ENCODE measurements around the gene INS. TPM values are rescaled to one million over a fixed set of nuclear protein-coding genes. Genes with fewer than 3 reads are reported as not detected.

Gene INS
- total RNA-seq, 1 experiment from 2014 or later, result not detected

DNA sequence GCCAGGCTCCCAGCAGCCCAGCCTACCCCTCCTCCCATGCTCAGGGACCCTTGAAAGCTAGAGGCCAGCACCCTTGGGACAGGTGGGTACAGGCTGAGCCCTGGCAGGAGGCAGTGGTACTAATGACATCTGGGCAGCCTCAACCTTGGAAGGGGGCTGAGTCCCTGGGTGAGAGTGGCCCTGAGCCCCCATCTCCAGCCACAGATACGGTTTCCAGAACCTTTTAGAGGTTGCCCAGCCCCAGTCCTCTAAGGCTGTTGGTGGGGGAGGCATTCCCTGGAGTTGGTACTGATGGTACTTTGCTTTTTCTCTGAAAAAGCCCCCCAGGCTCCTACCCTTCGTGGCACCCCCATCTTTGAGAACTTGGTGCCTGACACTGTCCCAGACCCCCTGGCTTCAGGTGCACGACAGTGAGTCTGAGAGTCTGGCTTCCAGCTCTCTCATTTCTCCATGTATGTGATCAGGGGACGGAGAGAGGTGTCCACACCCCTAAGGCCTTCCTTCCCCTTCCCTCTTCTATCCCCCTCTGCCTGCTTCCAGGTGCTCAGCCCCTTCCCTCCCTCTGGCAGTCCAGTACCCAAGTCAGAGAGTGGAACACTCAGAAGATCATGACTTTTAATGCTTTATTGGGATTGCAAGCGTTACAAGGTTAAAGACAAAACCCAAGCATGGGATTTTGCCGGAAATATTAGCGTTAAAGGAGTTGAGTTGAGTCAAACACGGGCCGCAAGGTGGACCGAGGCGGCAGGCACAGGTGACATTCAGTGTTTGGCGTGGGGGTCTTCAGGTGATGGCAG, 32.3 kb downstream of the INS start:
- no peak overlapping the region for H3K4me2 ChIP-seq (ENCODE audit: insufficient read depth, insufficient read length, low read length)
- H3K14ac ChIP-seq (ENCODE audit: insufficient read depth, low read length), result no peak overlapping the region
- H2AFZ ChIP-seq (ENCODE audit: low read length), result no peak overlapping the region
- no peaks in the 10 kb centered on the region; the same call in 1 of the 2 replicates for H3K27me3 ChIP-seq (ENCODE audit: insufficient read depth, low read length)
- no peak overlapping the region for H3K18ac ChIP-seq (ENCODE audit: insufficient read length, low read depth, low read length)
- peaks cover 0 to 26% of the 10 kb centered on the region in 2 experiments; a peak in 2 of 4 replicates for H3K4me1 Mint-ChIP-seq
- no peak overlapping the region for H3T11ph ChIP-seq (ENCODE audit: low read length)
- no peak overlapping the region for H2BK120ac ChIP-seq (ENCODE audit: low read depth, low read length, poor library complexity, severe bottlenecking)
- H2BK15ac ChIP-seq (ENCODE audit: low read depth, low read length), result no peak overlapping the region
- H3K4me1 ChIP-seq (ENCODE audit: insufficient read depth, low read length), result no peaks in the 10 kb centered on the region
- no peak for DNase-seq
- H4K8ac ChIP-seq (replicated peaks; ENCODE audit: insufficient read length, low read depth, low read length), result no peak overlapping the region
- H2AK5ac ChIP-seq (ENCODE audit: insufficient read length, low read length), result no peak overlapping the region
- H3K79me2 ChIP-seq (ENCODE audit: insufficient read depth, low read length), result no peaks in the 10 kb centered on the region
- H3K27me3 Mint-ChIP-seq (ENCODE audit: low read depth), result peaks cover 51% of the 10 kb centered on the region
- TF ChIP-seq, protein P1, sequence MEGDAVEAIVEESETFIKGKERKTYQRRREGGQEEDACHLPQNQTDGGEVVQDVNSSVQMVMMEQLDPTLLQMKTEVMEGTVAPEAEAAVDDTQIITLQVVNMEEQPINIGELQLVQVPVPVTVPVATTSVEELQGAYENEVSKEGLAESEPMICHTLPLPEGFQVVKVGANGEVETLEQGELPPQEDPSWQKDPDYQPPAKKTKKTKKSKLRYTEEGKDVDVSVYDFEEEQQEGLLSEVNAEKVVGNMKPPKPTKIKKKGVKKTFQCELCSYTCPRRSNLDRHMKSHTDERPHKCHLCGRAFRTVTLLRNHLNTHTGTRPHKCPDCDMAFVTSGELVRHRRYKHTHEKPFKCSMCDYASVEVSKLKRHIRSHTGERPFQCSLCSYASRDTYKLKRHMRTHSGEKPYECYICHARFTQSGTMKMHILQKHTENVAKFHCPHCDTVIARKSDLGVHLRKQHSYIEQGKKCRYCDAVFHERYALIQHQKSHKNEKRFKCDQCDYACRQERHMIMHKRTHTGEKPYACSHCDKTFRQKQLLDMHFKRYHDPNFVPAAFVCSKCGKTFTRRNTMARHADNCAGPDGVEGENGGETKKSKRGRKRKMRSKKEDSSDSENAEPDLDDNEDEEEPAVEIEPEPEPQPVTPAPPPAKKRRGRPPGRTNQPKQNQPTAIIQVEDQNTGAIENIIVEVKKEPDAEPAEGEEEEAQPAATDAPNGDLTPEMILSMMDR (conservative IDR thresholded peaks at IDR 0.05), result no peak
- H4K91ac ChIP-seq (ENCODE audit: insufficient read length, low read depth, low read length), result no peak overlapping the region
- H3K36me3 Mint-ChIP-seq (ENCODE audit: insufficient read depth in 1 of 3, low read depth in 3 of 3), result peaks cover 0 to 3% (median 3%) of the 10 kb centered on the region in 3 experiments; a peak in 2 of 7 replicates
- H3K9ac ChIP-seq (ENCODE audit: extremely low read depth, insufficient read length, low read length), result no peak overlapping the region
- no peak overlapping the region for H3K23ac ChIP-seq (ENCODE audit: insufficient read length, low read depth, low read length)
- no peaks in the 10 kb centered on the region for H3K9me3 ChIP-seq (ENCODE audit: control insufficient read depth, low read depth, low read length)
- no peak overlapping the region for H3K4me3 Mint-ChIP-seq
- no peak overlapping the region for H2BK5ac ChIP-seq (ENCODE audit: insufficient read length, low read length)
- no peak overlapping the region for H4K5ac ChIP-seq (ENCODE audit: insufficient read length, low read depth, low read length)
- no peak overlapping the region; a peak in 1 of 7 replicates for H3K27ac Mint-ChIP-seq
- no peak overlapping the region for H2BK20ac ChIP-seq (ENCODE audit: low read depth, low read length, poor library complexity, severe bottlenecking)
- no peak overlapping the region for H2BK12ac ChIP-seq (ENCODE audit: insufficient read length, low read depth, low read length)
- H3K27ac ChIP-seq (ENCODE audit: insufficient read length, low read depth, low read length), result no peak overlapping the region
- H4K20me1 ChIP-seq (ENCODE audit: control insufficient read depth, insufficient read depth, insufficient read length), result no peaks in the 10 kb centered on the region
- no CpG with 5 or more reads among the region's 12 CpGs for WGBS (ENCODE audit: extremely low coverage, insufficient read length, low lambda C conversion rate)
- no peak overlapping the region for H3K56ac ChIP-seq (ENCODE audit: insufficient read length, low read depth, low read length)
- no peaks in the 10 kb centered on the region for H3K79me1 ChIP-seq (ENCODE audit: insufficient read depth, low read depth, low read length, poor library complexity, severe bottlenecking)
- H3K23me2 ChIP-seq (ENCODE audit: insufficient read length, low read depth, low read length, poor library complexity, severe bottlenecking), result no peaks in the 10 kb centered on the region
- peaks cover 4 to 9% of the 10 kb centered on the region in 2 experiments; a peak in 3 of 5 replicates for H3K9me3 Mint-ChIP-seq
- no peak overlapping the region for H3K4ac ChIP-seq (ENCODE audit: low read depth, low read length)

All from H9 (cell line).